ENCODE data around the gene SPEM2. TPM values are rescaled to one million over a fixed set of nuclear protein-coding genes. Genes with fewer than 3 reads are reported as not detected.

The SPEM2 gene
- total RNA-seq, 1 experiment from 2014 or later, result not detected

GRCh38 chr17:7448461-7448860, 23.0 kb downstream of the SPEM2 start (continued):
- TF ChIP-seq RAD21 (IDR thresholded peaks at IDR 0.05; ENCODE audit: low read depth) (no peak), SIN3A (IDR thresholded peaks at IDR 0.05; ENCODE audit: low read depth) (no peak), SP1 (IDR thresholded peaks at IDR 0.05; ENCODE audit: low read depth) (no peak)
- TF ChIP-seq, protein P1, sequence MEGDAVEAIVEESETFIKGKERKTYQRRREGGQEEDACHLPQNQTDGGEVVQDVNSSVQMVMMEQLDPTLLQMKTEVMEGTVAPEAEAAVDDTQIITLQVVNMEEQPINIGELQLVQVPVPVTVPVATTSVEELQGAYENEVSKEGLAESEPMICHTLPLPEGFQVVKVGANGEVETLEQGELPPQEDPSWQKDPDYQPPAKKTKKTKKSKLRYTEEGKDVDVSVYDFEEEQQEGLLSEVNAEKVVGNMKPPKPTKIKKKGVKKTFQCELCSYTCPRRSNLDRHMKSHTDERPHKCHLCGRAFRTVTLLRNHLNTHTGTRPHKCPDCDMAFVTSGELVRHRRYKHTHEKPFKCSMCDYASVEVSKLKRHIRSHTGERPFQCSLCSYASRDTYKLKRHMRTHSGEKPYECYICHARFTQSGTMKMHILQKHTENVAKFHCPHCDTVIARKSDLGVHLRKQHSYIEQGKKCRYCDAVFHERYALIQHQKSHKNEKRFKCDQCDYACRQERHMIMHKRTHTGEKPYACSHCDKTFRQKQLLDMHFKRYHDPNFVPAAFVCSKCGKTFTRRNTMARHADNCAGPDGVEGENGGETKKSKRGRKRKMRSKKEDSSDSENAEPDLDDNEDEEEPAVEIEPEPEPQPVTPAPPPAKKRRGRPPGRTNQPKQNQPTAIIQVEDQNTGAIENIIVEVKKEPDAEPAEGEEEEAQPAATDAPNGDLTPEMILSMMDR (IDR thresholded peaks at IDR 0.05 in 2 of 3, conservative IDR thresholded peaks at IDR 0.05 in 1 of 3; ENCODE audit: borderline replicate concordance in 1 of 3, insufficient read depth in 1 of 3, low read depth in 2 of 3, low read length in 2 of 3), result no peak

- no peak overlapping the region for H3K27ac ChIP-seq (ENCODE audit: low read depth, low read length)
- ChIA-PET CTCF (no interaction called here), POLR2A (no interaction called here), RAD21 (ENCODE audit: low non-redundant PET in 1 of 2, low total read pairs in 2 of 2, uncharacterized antibody in 2 of 2, unreplicated experiment in 2 of 2) (no interaction called here)
- intact Hi-C loops (cut with micrococcal nuclease), result no loop called here
- H4K20me1 ChIP-seq (ENCODE audit: insufficient read depth), result no peaks in the 10 kb centered on the region
- no TSS peak for BruUV-seq (replicated peaks)
- no peak for TF ChIP-seq ZNF274 (IDR thresholded peaks at IDR 0.05; ENCODE audit: low read depth, low read length)
- 0 out of 2 replicates have a peak, but pooled peaks have one; percentile 12 for TF ChIP-seq SIN3A (IDR thresholded peaks at IDR 0.05; ENCODE audit: low read depth)
- peak; percentile 25 for TF ChIP-seq YY1 (IDR thresholded peaks at IDR 0.05; ENCODE audit: extremely low read depth, insufficient replicate concordance, low read depth, low read length)
- H3K9me3 ChIP-seq (ENCODE audit: control insufficient read depth in 1 of 2, insufficient read depth in 1 of 2, low read depth in 1 of 2, low read length in 2 of 2), result no peaks in the 10 kb centered on the region; a peak in 1 of 4 replicates
- no peaks in the 10 kb centered on the region for H3K27me3 ChIP-seq (ENCODE audit: insufficient read depth, low read length)
- H3K4me2 ChIP-seq (ENCODE audit: low read length), result no peak overlapping the region
- DNase-seq (ENCODE audit: low read depth, low spot score) (no peak), ATAC-seq (no peak)
- no peak overlapping the region for H3K9ac ChIP-seq (ENCODE audit: low read length)
- H3K4me1 ChIP-seq (ENCODE audit: control insufficient read depth in 1 of 2, insufficient read depth in 2 of 2, low read length in 2 of 2), result peaks cover 0 to 14% of the 10 kb centered on the region in 2 experiments; a peak in 2 of 4 replicates
- H3K9me2 ChIP-seq (ENCODE audit: insufficient read depth), result no peaks in the 10 kb centered on the region
- no peaks in the 10 kb centered on the region; a peak in 1 of 4 replicates for H3K36me3 ChIP-seq (ENCODE audit: control insufficient read depth in 1 of 2, insufficient read depth in 2 of 2, low read length in 2 of 2)
- H3K4me3 ChIP-seq (replicated peaks in 1 of 2; ENCODE audit: low read depth in 1 of 2, low read length in 2 of 2), result no peak overlapping the region
- no peak overlapping the region for H2AFZ ChIP-seq (ENCODE audit: low read depth, low read length, poor library complexity, severe bottlenecking)
- no peaks in the 10 kb centered on the region for H3K79me2 ChIP-seq (ENCODE audit: insufficient read depth, low read length)
These were observed 34.6 kb downstream of the SPEM2 start for GRCh38 chr17:7459961-7460545.

All from HCT116 (cell line).